Stimulated activated CD4-positive, alpha-beta T cell treated with anti-CD3 and anti-CD28 coated beads, TNF-alpha, amount 100 ng/mL, for 48 hours (primary cell): ENCODE measurements around the gene MAML2.
"Not testable (repeated sequence)": the region's sequence is repeated elsewhere in the genome, so short reads cannot be mapped to it uniquely, and the experiment has no call there.

ENCODE experiments used
- DNase-seq, 3 donors: peaks; one replicate each; pipeline ENCODE4 v3.0.0-alpha.2; 2020; ENCODE audit warnings: low read depth in 3 of 3

Gene MAML2

DNA sequence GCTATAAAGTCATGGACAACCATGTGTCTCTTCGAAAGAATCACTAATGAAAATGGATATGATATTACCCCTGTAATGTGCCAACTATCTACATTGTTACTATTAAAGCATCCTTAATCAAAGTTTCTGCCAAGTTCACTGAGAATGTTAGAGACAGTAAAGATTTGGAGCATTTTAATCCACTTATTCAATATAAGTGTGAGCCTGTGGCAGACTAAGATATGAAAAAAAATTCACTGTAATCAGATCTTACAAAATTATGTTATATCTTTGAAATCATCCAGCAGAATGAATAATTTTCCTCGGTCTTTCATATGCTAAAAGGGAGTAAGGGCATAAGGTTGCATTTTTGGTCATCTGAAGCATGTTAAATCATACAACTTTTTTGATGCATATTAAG lies 49.9 kb downstream of the MAML2 start:
- DNase-seq: no peak

DNA sequence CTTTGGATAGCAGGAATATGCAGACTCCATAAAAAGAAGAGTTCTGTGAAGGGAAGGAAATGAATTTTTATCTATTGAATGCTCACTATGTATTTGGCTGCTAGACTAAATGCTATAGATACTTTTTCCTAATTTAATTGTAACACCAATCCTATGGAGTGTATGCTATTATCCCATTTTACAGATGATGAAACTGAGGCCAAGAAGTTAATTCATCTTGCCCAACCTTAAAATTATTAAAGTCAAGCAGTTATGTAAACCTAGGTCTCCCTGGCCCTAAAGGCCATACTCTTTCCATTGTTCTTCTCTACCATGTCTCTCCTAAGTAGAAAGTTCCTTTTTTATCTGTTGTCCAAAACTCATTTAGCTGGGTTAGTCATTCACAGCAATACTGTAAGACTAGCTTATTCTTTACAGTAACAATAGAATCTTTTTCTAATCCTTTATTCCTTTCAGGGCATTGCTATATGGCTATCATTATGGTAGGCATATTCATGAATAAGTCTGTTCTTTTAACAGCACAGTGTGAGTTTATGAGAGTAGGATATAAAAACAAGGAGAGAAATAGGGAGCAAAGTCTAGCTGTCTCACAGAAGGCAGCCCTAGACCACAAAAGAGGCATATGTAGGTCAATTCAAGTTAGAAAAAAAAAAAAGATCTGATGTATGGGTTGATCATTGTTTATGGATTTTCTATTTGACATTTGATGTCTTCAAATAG lies 50.5 kb downstream of the MAML2 start:
- no peak for DNase-seq

DNA sequence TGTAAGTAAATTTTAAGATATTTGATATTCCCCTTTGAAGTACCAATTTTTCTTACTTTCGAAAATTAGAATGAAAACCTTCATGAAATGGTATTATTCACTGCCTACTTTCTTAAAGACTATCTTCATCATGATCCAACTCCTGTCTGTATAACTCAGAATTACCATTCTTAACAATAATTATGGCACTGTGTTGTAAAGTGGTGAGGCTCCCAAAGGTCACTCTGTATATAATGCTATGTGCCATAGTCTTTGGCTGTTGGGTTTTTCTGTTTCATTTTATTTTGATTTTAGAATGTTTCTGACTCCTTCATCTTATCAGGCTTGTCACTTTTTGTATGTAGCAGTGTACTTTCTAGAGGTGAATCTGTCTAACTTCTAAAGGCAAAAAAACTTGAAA lies 52.4 kb downstream of the MAML2 start:
- no peak for DNase-seq

DNA sequence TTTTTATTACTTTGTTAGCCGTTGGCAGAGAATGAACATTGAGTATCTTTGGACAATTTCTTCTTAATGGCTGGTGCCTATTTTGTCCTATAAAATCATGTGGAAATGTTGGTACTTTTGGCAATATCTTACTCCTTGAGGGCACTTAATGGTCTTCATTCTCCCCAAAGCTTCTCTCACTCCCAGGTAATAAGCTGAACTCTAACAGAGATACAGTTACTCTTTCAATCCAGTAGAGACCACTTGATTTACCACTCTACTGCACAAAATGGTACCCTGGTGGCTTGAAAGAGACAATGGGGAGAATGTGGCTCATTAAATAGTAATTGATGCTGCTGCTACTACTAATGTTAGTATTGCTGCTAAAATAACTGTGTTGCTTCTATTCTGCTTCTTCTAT lies 53.0 kb downstream of the MAML2 start:
- no peak for DNase-seq

DNA sequence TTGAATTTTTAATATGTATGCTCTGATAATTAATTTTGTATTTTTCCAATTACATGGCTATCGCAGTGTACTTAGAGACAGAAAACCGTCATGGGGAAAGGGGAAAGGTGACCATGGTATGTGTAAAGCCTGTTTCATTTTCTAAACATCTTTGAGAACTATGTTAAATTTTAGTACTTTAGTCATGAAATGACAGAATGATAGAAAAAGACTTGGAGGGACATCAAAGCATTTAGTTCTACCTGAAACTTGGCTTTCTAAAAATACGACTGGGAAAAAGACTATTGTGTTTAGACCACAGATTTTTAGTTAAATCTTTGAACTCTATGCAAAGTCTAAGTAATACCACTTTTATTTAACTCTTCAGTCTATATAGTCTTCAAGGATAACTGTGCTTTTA lies 54.1 kb downstream of the MAML2 start:
- DNase-seq: no peak

DNA sequence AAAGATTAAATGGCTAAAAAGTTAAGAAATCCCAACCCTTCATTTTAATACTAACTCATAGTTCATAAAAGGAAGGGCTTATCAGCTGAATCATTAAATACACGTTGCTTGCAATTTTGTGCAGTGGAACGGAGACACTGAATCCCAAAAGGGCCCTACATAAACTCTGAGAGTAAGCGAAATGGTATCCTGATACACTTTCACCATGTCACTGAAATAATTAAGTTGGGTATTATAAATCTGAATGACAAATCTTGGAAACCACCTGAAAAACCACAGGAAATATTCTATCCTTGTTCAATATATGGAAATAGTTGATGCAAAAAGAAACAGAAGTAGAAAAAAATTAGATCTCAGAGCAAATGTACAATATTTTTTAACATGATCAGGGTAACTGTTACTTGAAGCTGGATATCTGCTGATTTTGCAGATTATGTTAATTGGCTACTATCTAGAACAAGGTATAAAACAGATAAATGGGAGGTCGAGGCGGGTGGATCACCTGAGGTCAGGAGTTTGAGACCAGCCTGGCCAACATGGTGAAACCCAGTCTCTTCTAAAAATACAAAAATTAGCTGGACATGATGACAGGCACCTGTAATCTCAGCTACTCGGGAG lies 55.1 kb downstream of the MAML2 start:
- DNase-seq: no peak

DNA sequence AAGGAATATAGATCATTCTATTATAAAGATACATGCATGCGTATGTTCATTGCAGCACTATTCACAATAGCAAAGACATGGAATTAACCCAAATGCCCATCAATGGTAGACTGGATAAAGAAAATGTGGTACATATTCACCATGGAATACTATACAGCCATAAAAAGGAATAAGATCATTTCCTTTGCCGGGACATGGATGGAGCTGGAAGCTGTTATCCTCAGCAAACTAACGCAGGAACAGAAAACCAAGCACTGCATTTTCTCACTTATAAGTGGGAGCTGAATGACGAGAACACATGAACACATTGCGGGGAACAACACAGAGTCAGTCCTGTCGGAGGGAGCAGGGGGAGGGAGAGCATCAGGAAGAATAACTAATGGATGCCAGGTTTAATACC lies 57.0 kb downstream of the MAML2 start:
- DNase-seq: not testable (repeated sequence)

DNA sequence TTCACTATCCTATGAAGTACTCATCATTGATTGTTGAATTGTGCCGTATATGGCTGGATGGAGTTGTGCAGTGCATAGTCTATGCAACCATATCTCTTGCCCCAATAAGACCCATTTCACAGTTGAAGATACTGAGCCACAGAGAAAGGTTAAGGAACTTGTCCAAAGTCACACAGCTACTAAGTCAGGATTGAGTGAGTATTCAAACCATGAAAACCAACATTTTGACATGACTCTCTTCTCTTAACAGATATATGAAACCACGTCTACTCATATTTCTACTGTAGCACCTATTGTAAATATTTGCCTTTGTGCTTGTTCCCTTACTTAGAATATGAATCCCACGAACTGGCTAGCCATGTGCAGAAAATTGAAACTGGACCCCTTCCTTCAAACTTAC lies 58.1 kb downstream of the MAML2 start:
- DNase-seq: no peak

DNA sequence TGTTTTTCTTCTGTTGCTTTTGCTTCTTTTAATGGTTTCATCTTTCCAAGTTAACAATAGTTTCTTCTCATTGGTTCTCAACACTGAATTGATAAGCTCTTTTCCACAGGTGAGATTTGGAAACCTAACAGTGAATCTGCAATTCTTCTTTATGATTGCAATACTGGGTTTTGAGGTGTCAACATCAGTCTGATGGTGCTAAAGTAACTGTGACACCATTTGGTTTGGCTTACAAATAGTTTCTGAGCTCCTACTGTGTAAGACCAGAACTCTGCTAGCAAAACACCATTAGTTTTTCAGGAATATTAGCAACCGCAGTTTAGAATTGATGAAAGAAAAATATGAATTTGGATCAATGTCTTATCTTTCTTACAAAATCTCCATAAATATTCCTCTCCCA lies 58.6 kb downstream of the MAML2 start:
- no peak for DNase-seq

DNA sequence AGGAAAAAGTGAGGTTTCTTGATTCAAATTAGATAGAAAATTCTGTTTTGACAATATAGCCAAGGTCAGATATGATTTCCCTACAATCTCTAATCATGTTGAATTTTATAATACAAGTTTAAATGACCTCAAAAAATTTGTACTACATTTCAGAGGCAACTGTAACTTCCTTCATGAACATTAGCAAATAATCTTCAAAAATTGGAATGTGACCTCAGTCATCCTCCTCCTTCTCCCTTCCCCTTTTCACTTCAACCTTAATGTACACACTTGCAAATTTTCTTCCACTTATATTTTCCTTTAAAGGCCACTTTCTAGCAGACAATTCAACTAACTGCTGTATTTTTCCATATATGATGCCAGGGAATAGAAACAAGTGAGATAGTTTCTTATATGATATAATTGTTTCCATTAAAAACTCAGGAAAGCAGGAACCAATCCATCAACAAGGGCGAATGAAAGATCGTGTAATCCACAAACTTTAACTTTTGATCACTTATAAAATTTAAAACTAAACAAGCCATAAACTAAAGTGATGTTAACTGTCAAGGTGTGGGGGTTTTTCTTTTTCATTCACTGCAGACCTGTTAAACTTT lies 60.3 kb downstream of the MAML2 start:
- DNase-seq: no peak

DNA sequence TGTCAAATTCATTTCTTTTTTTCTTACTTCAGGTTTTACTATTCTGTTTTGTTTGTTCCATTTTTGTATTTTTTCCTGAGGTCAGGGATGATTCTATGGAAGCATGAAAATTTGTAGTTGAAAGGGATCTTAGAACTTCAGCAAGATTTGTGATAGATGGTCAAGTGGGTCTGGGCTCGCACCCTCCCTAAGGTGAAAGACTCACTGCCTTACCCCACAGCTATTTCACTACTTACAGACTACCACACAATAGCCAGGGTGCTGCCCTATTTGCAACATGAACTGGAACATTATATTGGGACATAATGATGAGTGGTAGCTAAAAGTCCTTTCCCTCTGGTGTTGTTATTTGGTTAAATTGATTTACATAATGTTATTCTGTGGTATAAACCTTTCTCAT lies 62.6 kb downstream of the MAML2 start:
- DNase-seq: no peak

DNA sequence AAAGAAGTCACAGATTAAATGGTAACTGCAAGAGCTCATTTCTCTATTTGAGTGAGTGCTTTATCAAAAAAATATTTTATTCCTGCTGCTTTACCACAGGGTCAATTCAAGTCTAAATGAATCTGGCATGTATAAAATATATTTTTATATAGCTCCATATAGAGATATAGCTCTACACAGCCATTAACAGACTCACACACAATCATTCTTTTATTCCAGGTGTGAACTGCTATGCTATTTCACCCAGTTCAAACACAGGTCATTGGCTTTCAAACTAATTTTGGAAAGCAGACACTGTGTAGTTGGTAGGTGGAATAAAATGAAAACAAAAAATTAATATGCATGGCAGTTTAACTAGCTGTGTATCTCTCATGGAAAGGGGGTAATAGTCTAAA lies 63.1 kb downstream of the MAML2 start:
- DNase-seq: no peak

DNA sequence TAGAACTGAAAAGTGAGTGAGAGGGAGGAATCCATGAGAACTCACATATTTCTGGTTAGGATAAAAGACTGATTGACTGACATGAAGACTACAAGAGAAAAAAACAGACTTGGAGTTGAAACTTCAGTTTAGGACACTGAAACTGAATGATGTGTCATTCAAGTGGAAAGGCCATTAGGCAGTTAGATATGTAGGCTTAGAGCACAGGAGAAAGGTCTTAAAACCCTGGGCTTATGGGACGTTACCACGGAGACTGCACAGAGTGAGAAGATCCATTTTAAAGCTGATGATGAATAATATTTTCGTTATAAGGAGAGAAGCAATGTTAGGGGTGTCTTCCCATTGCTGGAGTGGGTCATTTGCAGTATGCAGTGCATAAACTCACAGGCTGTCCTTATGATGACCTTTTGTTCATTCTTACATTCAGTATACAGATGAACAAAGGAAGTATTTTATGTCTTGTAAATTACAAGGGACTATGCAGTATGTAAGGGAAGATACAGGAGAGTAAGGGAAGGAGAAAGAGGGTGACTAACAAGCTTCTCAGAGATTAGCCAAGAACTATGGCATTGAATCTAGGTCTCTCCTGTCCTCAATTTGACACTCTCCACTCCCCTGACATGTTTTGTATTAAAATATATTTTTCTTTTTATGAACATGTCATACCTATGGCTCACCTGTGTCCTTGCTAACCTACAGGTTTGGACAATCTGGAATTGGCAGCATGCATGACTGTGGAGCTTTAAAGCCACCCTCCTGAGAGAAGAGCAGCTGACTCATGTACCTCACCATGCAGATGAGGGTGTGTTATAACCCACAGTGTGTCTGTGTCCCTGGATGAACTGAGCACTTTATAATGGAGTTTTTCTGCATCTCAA lies 63.7 kb downstream of the MAML2 start:
- no peak for DNase-seq

DNA sequence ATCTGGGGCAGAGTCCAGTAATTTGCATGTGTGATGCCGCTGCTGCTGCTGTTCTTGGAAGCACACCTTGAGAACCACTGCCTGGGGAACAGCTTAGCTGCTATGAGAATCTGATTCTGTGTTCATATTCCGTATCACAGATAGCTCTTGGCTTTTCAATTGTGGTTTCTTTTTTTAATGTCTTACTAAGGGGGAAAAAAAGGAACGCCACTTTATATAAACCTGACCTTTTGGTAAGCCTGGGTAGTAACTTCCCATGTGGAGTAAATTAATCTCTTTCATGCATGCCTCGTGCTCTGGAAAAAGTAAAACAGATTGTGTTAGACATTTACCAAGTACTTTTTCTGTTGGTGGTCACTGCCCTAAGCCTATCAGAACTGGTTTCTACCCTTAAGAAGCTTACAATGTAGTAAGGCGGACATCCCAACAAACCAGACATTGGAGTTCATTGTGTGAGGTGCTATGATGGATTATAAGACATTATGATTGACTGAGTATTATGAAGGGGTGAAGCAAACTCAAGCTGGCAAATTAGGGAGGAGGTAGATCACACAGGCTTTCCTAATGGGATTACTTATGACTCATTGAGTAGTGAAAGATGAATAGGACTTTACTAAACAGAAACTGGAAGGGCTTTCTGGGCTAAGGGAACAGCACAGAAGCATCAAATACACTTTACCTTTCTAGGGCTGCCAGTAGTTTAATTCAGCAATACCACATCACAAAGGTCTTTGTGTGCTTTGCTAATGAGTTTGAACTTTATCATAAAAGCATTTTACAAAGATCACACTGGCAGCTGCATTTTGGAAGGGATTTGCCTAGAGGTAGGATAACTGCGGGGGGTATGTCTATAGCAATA lies 64.7 kb downstream of the MAML2 start:
- DNase-seq: no peak

DNA sequence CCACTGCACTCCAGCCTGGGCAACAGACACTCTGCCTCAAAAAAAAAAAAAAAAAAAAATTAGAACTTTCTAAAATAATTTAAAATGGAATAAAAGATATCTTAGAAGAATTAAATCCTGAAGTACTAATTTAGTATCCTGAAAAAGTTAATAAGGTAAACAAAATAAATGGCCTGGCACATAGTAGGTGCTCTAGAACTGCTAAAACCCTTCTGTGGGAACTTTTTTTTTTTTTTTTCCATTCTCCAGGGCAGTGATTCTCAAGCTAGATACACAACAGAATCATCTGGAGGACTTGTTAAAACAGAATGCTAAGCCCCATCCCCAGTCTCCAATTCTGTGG lies 65.3 kb downstream of the MAML2 start:
- no peak for DNase-seq

DNA sequence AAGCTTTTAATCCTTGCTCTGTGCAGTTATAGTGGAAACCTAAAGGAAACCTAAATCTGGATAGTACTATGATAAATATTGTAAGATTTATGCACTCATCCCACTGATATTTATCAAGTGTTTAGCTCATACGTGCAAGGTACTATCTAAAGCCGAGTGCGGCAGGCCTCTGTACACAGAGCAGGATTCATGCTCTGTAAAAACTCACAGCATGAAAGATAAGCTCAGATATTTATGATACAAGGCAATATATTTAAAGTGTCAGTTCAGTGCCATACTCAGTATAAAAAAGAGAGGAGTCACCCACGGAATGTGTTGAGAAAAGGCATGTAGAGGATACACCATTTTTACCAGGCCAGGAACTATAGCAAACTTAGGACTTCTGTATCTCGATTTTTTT lies 66.2 kb downstream of the MAML2 start:
- DNase-seq: no peak

DNA sequence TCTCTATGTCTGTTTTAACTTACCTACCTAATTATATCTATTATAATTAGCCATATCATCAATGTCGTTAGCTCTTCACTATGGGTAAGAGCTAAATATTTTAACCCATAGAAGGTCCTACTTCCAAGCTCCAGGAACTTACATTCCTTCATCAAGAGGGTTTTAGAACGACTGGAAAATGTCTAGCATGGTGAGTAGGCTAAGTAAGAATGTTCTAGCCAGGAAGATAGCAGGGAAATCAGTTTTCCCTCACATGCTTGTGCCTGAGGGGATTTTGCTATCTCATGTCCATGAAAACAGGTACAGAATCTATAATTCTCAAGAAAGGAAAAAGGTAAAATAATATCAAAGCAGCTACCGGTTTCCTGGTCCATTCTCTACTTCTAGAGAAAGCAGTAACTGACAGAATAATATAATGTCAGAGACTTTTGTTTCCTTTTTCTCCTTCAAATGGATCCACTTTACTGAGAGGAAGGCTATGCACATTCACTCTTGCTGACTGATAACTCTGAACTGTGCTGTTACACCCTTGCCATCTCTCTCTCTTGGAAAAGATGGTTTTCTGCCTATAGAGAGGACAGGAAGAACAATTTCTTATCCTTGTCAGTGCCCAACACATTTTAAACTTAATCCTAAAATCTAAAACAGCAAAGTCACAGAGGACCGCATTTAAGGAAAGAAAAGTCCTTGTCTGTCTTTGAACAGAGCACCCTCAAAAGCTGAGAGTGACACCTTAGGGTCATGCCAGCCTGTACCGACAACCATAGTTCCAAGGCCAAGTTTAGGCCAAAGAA lies 67.0 kb downstream of the MAML2 start:
- no peak for DNase-seq

DNA sequence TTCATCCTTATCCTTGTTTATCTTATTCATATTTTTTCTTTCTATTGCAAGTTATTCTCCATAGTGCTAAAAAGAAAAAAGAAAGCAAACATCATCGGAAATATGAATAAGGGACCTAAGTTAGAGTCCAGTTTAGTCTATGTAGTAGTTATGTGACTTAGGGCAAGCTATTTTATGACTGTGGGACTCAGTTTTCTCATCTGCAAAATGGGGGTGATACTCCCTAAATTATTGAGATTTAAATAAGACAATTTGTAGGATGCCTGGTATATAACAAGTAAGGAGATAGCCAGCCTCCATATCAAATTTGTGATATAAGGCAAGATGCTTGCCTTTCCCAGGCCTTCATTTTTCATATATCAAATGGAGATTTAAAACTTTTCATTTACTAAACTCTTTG lies 69.5 kb downstream of the MAML2 start:
- DNase-seq: no peak

DNA sequence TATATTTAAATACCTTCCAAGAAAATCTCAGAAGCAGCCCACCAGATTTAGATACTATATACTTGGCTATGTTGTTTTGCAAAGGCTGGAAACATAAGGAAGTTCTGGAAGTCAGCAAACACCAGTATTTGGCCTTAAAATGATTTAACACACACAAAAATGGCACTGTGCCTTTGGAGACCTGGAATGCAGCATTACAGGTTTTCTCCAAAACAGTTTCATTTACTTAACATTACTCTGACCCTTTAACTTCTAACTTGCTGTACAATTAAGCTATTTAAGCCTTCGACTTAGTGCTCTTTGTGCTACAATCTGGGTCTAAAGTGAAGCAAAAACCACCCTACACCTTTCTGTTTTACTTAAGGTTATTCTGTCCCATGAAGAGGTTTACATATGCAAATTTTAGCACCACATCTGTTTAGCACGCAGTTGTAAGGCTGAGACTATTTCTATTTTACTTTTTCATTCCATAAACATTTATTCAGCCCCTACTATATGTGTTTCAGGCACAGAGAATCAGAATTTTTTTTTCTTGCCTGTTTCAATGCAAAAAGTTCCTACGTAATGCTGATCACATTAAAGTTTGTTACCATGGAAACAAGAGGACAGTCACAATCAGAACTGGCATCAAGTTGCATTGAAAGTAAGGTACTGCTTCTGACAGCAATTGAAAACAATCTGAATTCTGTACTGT lies 70.3 kb downstream of the MAML2 start:
- DNase-seq: no peak

DNA sequence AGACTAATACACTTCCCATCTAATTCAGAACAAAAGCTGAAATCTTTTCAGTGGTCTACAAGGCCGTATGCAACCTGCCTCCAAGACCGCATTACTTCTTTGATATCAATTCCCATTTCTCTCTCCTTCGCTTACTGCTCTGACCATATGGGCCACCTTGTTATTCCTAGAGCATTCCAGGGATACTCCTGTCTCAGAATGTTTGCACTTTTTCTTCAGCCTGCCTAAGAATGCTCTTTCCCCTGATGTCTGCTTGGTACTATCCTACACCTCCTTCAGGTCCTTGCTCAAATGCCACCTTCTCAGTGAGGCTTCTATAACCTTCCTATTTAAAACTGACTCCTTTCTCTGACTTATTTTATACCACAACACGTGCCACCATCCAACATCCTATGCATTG lies 71.2 kb downstream of the MAML2 start:
- DNase-seq: no peak
